Upper lobe of right lung (tissue), 1 donor: ENCODE measurements around the gene ERMP1. TPM values are rescaled to one million over a fixed set of nuclear protein-coding genes. Genes with fewer than 3 reads are reported as not detected.

Experiments
- ATAC-seq: fragments of 200-7000 bp; cut with Tn5 transposase; one replicate; pipeline ENCODE4 v1.9.1; 2020; ENCODE audit warnings: mild to moderate bottlenecking, moderate library complexity
- DNase-seq: peaks from one replicate; pipeline ENCODE4 v3.0.0-alpha.2; 2020
- H3K27ac ChIP-seq: fragments of 200-600 bp; one replicate; pipeline ENCODE4 v1.8.0; 2022
- H3K27me3 ChIP-seq: fragments of 200-600 bp; one replicate; pipeline ENCODE4 v1.8.0; 2022; ENCODE audit warnings: mild to moderate bottlenecking
- H3K36me3 ChIP-seq: fragments of 200-600 bp; one replicate; pipeline ENCODE4 v1.8.0; 2022
- H3K4me1 ChIP-seq: fragments of 200-600 bp; one replicate; pipeline ENCODE4 v1.8.0; 2022
- H3K4me3 ChIP-seq: fragments of 200-600 bp; one replicate; pipeline ENCODE4 v1.8.0; 2022; ENCODE audit warnings: mild to moderate bottlenecking
- H3K9me3 ChIP-seq: fragments of 200-600 bp; one replicate; pipeline ENCODE4 v1.8.0; 2022
- intact Hi-C: fragments of 100-400 bp; cut with DNase I; formaldehyde crosslinking; loops from one replicate; pipeline ENCODE4 v1.11.0; 2022
- total RNA-seq: library from RNA; stranded (reverse); fragmentation: NEBNext Ultra II Directional; extraction: Animal tissue kit (Norgen Biotek cat#: 25700); gene quantifications from one replicate; pipeline ENCODE4 v1.2.1, GENCODE V29; 2021
- TF ChIP-seq, protein P1 (sequence below): fragments of 200-600 bp; IDR thresholded peaks from one replicate; pipeline ENCODE4 v1.8.0; 2022; ENCODE audit warnings: antibody characterized with exemption
- donor health status: DM: no; HTN: yes; CAD: no; lungs with severe emphysema.

ERMP1 gene
- total RNA-seq, 1 donor from 2014 or later, result 34.8 TPM

DNA sequence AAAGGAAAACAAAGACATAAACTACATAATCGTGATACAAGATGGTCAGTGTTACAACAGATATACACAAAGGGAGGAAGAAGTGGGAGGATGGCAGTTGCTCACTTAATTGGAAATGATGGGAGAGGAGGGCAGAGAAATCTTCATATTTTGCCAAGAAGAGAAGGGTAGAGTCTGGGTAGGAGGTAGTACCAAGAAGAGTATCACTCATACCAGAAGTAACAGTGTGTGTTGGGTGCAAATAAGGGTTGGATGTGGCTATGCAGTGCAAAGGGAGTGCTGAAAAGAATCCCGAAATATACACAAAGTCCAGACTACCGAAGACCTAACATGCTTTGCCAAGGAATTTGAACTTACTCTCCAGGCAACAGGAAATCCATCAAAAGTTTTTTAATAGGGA is 41.0 kb downstream of the ERMP1 start:
- intact Hi-C loops, result no loop called here
- H3K4me1 ChIP-seq, result no peaks in the 10 kb centered on the region
- TF ChIP-seq, protein P1, sequence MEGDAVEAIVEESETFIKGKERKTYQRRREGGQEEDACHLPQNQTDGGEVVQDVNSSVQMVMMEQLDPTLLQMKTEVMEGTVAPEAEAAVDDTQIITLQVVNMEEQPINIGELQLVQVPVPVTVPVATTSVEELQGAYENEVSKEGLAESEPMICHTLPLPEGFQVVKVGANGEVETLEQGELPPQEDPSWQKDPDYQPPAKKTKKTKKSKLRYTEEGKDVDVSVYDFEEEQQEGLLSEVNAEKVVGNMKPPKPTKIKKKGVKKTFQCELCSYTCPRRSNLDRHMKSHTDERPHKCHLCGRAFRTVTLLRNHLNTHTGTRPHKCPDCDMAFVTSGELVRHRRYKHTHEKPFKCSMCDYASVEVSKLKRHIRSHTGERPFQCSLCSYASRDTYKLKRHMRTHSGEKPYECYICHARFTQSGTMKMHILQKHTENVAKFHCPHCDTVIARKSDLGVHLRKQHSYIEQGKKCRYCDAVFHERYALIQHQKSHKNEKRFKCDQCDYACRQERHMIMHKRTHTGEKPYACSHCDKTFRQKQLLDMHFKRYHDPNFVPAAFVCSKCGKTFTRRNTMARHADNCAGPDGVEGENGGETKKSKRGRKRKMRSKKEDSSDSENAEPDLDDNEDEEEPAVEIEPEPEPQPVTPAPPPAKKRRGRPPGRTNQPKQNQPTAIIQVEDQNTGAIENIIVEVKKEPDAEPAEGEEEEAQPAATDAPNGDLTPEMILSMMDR, result no peak
- H3K27ac ChIP-seq, result no peak overlapping the region
- peaks cover 9% of the 10 kb centered on the region for H3K36me3 ChIP-seq
- H3K4me3 ChIP-seq, result no peak overlapping the region
- no peaks in the 10 kb centered on the region for H3K9me3 ChIP-seq
- no peaks in the 10 kb centered on the region for H3K27me3 ChIP-seq
- ATAC-seq, result no peak
- DNase-seq, result no peak

DNA sequence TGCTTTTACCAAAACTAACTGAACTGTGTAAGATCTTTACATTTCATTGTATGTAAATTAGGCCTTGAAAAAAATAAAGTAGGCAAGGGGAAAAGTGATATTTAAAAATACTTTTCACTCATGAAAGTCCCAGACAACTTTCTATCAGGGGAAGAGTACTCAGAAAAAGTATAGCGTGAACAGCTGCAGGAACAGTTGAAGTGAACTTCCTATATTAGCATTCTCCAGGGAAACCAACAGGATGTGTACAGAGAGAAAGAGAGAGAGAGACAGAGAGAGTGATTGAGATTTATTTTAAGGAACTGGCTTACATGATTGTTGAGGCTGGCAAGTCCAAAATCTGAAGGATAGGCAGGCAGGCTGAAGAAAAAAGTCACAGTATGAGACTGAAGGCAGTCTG is 42.0 kb downstream of the ERMP1 start:
- DNase-seq (no peak), ATAC-seq (no peak)
- intact Hi-C loops, result no loop called here
- H3K36me3 ChIP-seq, result peaks cover 12% of the 10 kb centered on the region
- TF ChIP-seq, protein P1, result no peak
- H3K27me3 ChIP-seq, result no peaks in the 10 kb centered on the region
- H3K27ac ChIP-seq, result no peak overlapping the region
- no peaks in the 10 kb centered on the region for H3K9me3 ChIP-seq
- H3K4me3 ChIP-seq, result no peak overlapping the region
- no peaks in the 10 kb centered on the region for H3K4me1 ChIP-seq

DNA sequence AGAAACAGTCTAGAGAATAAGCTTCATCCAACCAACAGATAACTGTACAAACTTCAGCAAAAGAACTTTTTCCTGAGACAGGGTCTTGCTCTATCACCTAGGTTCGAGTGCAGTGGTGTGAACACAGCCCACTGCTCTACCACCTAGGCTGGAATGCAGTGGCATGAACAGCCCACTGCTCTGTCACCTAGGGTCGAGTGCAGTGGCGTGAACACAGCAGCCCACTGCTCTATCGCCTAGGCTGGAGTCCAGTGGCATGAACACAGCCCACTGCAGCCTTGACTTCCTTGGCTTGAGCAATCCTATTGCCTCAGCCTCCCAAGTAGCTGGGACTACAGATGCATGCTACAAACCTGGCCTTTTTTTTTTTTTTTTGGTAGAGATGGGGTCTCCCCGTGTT is 43.4 kb downstream of the ERMP1 start:
- Histone ChIP-seq H3K9me3 (no peaks in the 10 kb centered on the region), H3K27me3 (no peaks in the 10 kb centered on the region), H3K36me3 (peaks cover 19% of the 10 kb centered on the region), H3K4me3 (no peak overlapping the region), H3K4me1 (no peaks in the 10 kb centered on the region), H3K27ac (no peak overlapping the region)
- DNase-seq (no peak), ATAC-seq (peak; percentile 32)
- intact Hi-C loops, result no loop called here
- TF ChIP-seq, protein P1, result no peak

DNA sequence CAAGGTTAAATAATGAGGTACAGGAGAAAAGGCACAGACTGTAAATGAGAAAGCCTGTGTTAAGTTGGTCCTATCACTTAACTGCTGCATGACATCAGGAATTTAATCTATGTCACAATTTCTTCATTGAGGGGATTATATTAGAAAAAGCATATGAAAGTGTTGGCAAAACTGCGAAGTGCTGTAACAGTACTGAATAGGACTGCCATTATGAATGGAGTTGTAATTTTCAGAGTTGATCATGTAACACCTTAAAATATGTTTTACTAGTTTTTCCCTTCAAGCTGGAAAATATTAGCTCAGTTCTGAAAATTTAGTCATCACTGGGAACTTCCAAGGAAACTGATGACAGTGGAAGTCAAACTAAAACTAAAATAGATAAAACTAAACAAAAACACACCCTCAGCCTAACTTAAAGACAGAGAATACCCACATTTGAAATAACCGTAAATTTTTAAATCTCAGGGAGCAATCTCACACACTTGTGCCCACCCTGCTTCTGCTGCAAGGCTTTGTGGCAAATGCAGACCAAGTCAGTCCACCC is 45.1 kb downstream of the ERMP1 start:
- no peaks in the 10 kb centered on the region for H3K4me1 ChIP-seq
- no peak overlapping the region for H3K27ac ChIP-seq
- no peak for DNase-seq

DNA sequence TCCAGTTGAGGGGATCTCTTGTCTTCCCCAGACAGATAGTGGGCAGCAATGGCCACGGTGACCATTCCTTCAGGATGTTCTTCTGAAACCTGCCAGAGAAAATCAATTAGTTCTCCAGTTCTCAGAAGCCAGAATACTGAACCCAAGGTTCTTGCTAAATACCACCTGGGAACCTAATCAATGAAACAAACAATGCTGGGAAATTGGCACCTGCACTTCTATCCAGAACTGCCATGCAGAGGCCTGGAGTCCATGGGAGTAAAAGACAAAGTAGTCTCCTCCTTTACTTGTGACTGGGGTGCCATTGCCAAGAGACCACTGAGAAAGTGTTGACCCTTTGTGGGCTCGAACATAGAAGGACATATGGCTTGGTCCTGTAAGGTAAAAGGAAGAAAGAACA is 45.7 kb downstream of the ERMP1 start:
- ATAC-seq, result no peak
- Histone ChIP-seq H3K9me3 (no peaks in the 10 kb centered on the region), H3K27me3 (no peaks in the 10 kb centered on the region), H3K4me1 (no peaks in the 10 kb centered on the region), H3K27ac (no peak overlapping the region), H3K4me3 (no peak overlapping the region), H3K36me3 (peaks cover 16% of the 10 kb centered on the region)
- intact Hi-C loops, result no loop called here
- no peak for DNase-seq
- TF ChIP-seq, protein P1, result no peak

More for the DNA sequence above, 45.1 kb downstream of the ERMP1 start:
- TF ChIP-seq, protein P1, result no peak
- H3K9me3 ChIP-seq, result no peaks in the 10 kb centered on the region
- H3K27me3 ChIP-seq, result no peaks in the 10 kb centered on the region
- ATAC-seq, result no peak
- H3K4me3 ChIP-seq, result no peak overlapping the region
- H3K36me3 ChIP-seq, result peaks cover 16% of the 10 kb centered on the region
- intact Hi-C loops, result no loop called here
